Renal cortex interstitium (tissue), 15 donors: Measurements from ENCODE around the gene OR3A2. TPM values are rescaled to one million over a fixed set of nuclear protein-coding genes. Genes with fewer than 3 reads are reported as not detected.
"Not testable (repeated sequence)": the region's sequence is repeated elsewhere in the genome, so short reads cannot be mapped to it uniquely, and the experiment has no call there.

Experiments
- DNase-seq, 11 donors: peaks; one replicate each; pipeline ENCODE4 v3.0.0-alpha.2; 2013; ENCODE audit warnings: low read depth in 9 of 11, low spot score in 4 of 11; ENCODE audit errors: extremely low read depth in 1 of 11
- long read RNA-seq, 16 experiments: transcript quantifications; one replicate each; lab custom pipeline, GENCODE V29; 2026
- polyA plus RNA-seq, 3 donors: library from polyadenylated mRNA; unstranded; fragments of 120-200 nt; gene quantifications; one replicate each; pipeline ENCODE4 v1.2.1, GENCODE V29; 2013; ENCODE audit not compliant: insufficient read length in 3 of 3

OR3A2 gene
- polyA plus RNA-seq = 1 to 10 TPM in 1 of 3 donors, under 1 TPM in 2; 0.20 to 3.1 (median 0.39) TPM
- long read RNA-seq, donor 1 = 0 reads
- long read RNA-seq, donor 2 = 0 reads
- long read RNA-seq, donor 3 = 0 reads
- long read RNA-seq, donor 4 = 0 reads
- long read RNA-seq, donor 5 = 0 reads
- long read RNA-seq, donor 6 = 0 reads
- long read RNA-seq, donor 7 = 0 reads
- long read RNA-seq, donor 8 = 0 reads
- long read RNA-seq, donor 9 = 0 reads
- long read RNA-seq, donor 10 = 0 reads
- long read RNA-seq, donor 11 = 0 reads
- long read RNA-seq, donor 12 = 0 reads
- long read RNA-seq, donor 13 = 0 reads
- long read RNA-seq, donor 14 = 0 reads
- long read RNA-seq, donor 15 = 0 reads
- long read RNA-seq, donor 16 = 0 reads

- peak in 1 of 11 donors; percentile 22 for DNase-seq
These were observed at the start of gene OR3A2 for GRCh38 chr17:3385869-3386816. Gene OR3A2 (minus strand): TSS chr17:3386308.

DNA sequence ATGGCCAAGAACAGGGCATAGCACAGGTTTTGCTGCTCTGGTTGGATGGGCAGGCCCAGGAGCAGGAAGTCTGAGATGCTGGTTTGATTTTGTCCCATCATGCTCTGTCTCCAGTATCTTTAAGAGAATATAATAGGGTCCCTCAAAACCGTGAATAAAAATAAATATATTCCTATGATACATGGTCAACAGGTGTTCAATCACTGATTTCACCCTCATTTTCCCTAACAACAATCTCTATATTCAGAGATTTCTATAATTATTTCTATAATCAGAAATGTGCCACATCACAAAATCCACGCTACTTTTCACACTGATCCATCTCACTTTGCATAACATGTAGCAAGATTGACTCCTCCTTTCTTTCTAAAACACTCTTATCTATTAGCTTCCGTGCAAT lies 47.6 kb upstream of the OR3A2 start, which contains the start of gene OR1E2:
Gene OR1E2 (minus strand): TSS at position 101 of the 400 bp plus-strand sequence. CDS start 0 bp downstream, at position 101.
- DNase-seq = no peak

GRCh38 chr17:3433215-3433614 lies 47.1 kb upstream of the OR3A2 start:
- DNase-seq = peak in 2 of 11 donors; percentile 4

DNA sequence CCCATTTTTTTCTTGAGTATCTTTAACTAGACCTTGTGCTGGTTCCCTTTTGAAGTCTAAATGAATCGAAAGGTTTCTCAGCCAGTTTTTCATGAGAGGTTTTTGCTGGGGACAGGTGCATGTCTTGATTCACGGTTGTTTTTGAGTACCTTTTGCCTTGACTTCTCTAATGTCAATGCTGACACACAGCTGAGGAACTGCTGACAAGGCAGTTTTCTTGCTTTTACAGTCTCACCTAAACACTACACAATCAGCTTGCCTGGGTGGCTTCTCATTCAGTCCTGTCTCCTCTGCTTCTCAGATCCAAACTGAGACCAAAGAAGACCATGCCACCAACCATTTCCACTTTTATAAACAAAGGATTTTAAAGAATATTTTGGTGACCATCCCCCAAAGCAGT lies 32.1 kb upstream of the OR3A2 start:
- no peak for DNase-seq

DNA sequence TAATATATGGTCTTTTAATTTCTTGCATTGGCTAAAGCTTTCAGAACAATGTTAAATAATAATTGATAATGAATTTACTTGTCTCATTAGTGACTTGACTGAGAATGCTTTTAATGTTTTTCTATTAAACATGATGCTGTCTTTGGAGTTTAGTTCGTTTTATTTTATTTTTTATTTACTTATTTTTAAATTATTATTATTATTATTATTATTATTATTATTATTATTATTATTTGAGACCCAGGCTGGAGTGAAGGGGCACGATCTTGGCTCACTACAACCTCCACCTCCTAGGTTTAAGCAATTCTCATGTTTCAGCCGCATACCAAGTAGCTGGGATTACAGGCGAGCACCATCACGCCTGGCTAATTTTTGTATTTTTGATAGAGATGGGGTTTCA lies 29.5 kb upstream of the OR3A2 start:
- DNase-seq = peak in 2 of 11 donors; percentile 2 to 8

DNA sequence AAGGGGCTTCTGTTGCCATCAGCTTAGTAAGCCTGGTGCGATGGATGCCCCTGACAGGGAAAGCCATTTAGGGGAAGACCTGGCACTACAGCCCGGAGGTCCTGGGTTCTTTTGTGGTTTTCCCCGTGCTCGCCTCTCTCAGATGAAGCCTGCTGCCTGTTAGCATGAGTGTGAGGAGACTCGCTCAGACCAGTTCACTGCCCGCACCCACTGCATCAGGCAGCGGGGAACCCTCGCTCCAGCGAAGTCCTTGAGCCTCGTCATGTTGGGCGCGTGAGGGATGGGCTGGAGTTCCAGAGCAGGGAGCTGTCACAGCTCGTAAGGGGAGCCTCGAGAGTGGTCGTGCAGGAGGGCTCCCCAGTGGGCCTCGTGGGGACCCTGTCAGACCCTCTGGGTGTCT lies 26.1 kb upstream of the OR3A2 start:
- DNase-seq = not testable (repeated sequence)

- no peak for DNase-seq
These were observed 25.0 kb upstream of the OR3A2 start, which contains the start of gene OR3A3 for GRCh38 chr17:3411070-3411469. Gene OR3A3 (plus strand): TSS chr17:3411370.

DNA sequence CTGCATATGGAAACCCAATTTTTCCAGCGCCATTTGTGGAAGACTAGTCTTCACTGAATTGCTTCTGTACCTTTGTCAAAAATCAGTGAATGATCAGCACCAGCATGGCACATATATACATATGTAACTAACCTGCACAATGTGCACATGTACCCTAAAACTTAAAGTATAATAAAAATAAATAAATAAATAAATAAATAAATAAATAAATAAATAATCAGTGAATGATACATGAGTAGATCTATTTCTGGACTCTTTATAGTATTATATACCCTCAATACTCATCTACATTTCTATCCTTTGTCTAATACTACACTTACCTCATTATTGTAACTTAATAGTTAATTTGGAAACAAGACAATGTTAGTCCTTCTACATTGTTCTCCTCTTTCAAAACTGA lies 17.7 kb upstream of the OR3A2 start:
- DNase-seq = not testable (repeated sequence)

DNA sequence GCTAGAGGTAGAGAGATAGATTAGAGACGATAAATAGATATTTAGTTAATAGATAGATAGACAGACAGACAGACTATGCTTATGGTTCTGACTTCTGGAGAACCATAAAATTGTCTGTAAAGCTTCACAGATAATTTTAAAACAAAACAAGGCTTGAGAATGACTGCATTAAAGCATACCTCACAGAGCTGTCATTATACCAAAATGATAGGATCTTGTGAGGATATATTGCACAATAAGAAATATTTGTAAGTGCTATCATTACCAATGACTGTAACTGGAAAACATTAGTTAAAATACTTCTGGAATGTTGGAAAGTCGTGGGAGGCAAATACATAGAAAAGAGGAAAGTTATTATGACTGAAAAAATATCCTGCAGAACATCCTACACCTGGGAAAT lies 15.7 kb upstream of the OR3A2 start:
- no peak for DNase-seq

- DNase-seq = no peak
These were observed 13.9 kb upstream of the OR3A2 start for GRCh38 chr17:3400055-3400454.

DNA sequence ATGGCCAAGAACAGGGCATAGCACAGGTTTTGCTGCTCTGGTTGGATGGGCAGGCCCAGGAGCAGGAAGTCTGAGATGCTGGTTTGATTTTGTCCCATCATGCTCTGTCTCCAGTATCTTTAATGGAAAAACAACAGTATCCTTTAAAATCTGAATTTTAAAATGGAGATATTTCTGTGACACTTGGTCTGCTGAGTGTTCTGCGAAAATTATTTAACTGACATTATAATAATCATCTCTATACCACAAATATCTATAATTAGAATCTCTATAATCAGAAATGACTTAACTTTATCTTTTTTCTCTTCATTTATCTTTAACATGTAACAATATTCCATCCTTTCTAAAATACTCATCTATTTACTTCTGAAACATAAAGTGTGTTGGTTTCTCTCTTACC lies 12.2 kb upstream of the OR3A2 start, which contains the start of gene OR1E1:
Gene OR1E1 (minus strand): TSS at position 101 of the 400 bp plus-strand sequence. CDS start 0 bp downstream, at position 101.
- no peak for DNase-seq

DNA sequence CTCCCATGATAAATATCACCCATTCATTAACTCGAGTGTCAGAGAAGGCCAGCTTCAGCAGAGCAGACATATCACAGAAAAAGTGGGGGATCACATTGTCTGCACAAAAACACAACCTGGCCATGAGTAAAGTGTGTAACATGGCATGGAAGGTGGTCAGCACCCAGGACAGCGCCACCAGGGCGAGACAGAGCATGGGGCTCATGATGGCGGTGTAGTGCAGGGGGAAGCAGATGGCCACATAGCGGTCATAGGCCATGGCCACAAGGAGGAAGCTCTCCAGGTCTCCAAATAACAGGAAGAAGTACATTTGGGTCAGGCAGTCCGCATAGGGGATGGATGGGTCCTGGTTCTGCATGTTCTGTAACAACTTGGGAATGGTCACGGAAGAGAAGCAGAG lies 11.7 kb upstream of the OR3A2 start:
- DNase-seq = peak in 1 of 11 donors; percentile 15

GRCh38 chr17:3389791-3390190 lies 3.7 kb upstream of the OR3A2 start:
- DNase-seq = no peak

- no peak for DNase-seq
These were observed 4.2 kb downstream of the OR3A2 start for GRCh38 chr17:3381957-3382356.

- DNase-seq = no peak
These were observed 7.8 kb downstream of the OR3A2 start for GRCh38 chr17:3378321-3378720.

DNA sequence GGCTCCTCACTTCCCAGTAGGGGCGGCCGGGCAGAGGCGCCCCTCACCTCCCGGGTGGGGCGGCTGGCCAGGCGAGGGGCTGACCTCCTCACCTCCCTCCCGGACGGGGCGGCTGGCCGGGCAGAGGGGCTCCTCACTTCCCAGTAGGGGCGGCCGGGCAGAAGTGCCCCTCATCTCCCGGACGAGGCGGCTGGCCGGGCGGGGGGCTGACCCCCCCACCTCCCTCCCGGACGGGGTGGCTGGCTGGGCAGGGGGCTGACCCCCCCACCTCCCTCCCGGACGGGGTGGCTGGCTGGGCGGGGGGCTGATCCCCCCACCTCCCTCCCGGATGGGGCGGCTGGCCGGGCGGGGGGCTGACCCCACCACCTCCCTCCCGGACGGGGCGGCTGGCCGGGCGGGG lies 14.9 kb downstream of the OR3A2 start:
- not testable (repeated sequence) for DNase-seq

GRCh38 chr17:3342782-3343181 lies 43.3 kb downstream of the OR3A2 start:
- DNase-seq = not testable (repeated sequence)

DNA sequence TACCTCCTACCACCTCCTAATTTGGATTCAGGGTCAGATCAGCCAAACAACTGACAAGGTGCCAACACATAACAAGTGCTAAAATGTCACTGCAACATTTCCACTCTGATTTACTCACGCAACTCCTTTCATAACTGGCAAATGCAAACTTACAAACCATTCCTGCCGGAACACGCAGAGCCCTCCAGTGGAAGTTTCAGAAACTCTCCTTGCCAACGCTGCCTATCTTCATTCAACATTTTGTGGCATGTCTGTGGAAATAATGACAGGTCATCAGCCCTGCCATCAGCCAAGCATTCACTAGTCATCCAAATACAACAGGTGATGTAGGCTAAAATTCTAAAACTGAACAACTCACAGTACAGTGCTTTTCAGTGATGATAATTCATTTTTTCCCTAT lies 50.2 kb downstream of the OR3A2 start:
- no peak for DNase-seq

DNA sequence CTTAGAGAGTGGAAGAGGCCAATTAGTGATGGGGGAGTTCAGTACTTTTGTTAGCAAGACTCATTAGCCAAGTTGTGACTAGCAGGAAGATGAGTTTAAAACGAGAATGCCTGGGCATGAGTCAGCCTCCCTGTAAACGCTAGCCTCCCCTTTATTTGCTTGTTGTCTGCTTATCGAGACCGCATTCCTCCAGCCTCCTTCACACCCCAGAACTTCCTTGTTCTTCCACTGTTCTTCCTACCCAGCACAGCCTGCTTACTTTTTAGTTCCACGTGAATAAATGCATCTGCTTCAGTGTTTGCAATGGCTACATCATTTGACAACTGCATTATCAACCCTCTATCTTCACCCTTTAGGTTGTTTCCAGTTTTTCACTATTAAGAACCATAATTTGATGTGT lies 67.8 kb downstream of the OR3A2 start:
- DNase-seq = no peak

- DNase-seq = no peak
These were observed 69.3 kb downstream of the OR3A2 start for GRCh38 chr17:3316836-3317235.
